BE2C (cell line): ENCODE data around the gene TRIM17.

ENCODE experiments used
- DNase-seq: peaks from one replicate; pipeline ENCODE4 v3.0.0-alpha.2; 2020
- H3K27me3 ChIP-seq: fragments of 250-450 bp; sonication (Bioruptor Pico); 2 replicates; pipeline ENCODE4 v1.5.1; 2020; ENCODE audit warnings: mild to moderate bottlenecking
- H3K36me3 ChIP-seq: fragments of 250-450 bp; sonication (Bioruptor Pico); 2 replicates; pipeline ENCODE4 v1.5.1; 2020; ENCODE audit warnings: mild to moderate bottlenecking
- H3K4me1 ChIP-seq: fragments of 250-450 bp; sonication (Bioruptor Pico); 2 replicates; pipeline ENCODE4 v1.5.1; 2020
- H3K4me3 ChIP-seq: 2 replicates; pipeline ENCODE4 v1.5.1; 2011; ENCODE audit warnings: low read depth, low read length
- H3K9me3 ChIP-seq: fragments of 250-450 bp; sonication (Bioruptor Pico); 2 replicates; pipeline ENCODE4 v1.5.1; 2020
- TF ChIP-seq, protein P1 (sequence below): IDR thresholded peaks from 2 replicates; pipeline ENCODE4 v1.5.1; 2012; ENCODE audit warnings: mild to moderate bottlenecking, low read depth, low read length

The TRIM17 gene

DNA sequence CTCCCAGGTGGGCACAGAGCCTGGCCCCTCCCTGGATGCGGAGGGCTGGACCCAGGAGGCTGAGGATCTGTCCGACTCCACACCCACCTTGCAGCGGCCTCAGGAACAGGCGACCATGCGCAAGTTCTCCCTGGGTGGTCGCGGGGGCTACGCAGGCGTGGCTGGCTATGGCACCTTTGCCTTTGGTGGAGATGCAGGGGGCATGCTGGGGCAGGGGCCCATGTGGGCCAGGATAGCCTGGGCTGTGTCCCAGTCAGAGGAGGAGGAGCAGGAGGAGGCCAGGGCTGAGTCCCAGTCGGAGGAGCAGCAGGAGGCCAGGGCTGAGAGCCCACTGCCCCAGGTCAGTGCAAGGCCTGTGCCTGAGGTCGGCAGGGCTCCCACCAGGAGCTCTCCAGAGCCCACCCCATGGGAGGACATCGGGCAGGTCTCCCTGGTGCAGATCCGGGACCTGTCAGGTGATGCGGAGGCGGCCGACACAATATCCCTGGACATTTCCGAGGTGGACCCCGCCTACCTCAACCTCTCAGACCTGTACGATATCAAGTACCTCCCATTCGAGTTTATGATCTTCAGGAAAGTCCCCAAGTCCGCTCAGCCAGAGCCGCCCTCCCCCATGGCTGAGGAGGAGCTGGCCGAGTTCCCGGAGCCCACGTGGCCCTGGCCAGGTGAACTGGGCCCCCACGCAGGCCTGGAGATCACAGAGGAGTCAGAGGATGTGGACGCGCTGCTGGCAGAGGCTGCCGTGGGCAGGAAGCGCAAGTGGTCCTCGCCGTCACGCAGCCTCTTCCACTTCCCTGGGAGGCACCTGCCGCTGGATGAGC is 44.3 kb downstream of the TRIM17 start:
- Histone ChIP-seq H3K9me3 (no peaks in the 10 kb centered on the region), H3K36me3 (no peaks in the 10 kb centered on the region), H3K4me3 (no peak overlapping the region), H3K27me3 (0 out of 2 replicates have a peak, but pooled peaks cover 3% of the 10 kb centered on the region), H3K4me1 (no peaks in the 10 kb centered on the region)
- DNase-seq: peak; percentile 5
- TF ChIP-seq, protein P1, sequence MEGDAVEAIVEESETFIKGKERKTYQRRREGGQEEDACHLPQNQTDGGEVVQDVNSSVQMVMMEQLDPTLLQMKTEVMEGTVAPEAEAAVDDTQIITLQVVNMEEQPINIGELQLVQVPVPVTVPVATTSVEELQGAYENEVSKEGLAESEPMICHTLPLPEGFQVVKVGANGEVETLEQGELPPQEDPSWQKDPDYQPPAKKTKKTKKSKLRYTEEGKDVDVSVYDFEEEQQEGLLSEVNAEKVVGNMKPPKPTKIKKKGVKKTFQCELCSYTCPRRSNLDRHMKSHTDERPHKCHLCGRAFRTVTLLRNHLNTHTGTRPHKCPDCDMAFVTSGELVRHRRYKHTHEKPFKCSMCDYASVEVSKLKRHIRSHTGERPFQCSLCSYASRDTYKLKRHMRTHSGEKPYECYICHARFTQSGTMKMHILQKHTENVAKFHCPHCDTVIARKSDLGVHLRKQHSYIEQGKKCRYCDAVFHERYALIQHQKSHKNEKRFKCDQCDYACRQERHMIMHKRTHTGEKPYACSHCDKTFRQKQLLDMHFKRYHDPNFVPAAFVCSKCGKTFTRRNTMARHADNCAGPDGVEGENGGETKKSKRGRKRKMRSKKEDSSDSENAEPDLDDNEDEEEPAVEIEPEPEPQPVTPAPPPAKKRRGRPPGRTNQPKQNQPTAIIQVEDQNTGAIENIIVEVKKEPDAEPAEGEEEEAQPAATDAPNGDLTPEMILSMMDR: no peak

DNA sequence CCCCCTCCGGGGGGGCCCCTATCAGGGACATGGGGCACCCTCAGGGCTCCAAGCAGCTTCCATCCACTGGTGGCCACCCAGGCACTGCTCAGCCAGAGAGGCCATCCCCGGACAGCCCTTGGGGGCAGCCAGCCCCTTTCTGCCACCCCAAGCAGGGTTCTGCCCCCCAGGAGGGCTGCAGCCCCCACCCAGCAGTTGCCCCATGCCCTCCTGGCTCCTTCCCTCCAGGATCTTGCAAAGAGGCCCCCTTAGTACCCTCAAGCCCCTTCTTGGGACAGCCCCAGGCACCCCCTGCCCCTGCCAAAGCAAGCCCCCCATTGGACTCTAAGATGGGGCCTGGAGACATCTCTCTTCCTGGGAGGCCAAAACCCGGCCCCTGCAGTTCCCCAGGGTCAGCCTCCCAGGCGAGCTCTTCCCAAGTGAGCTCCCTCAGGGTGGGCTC is 44.9 kb downstream of the TRIM17 start:
- TF ChIP-seq, protein P1: no peak
- H3K27me3 ChIP-seq: 0 out of 2 replicates have a peak, but pooled peaks cover 3% of the 10 kb centered on the region

GRCh38 chr1:228370941-228371740 is 45.5 kb downstream of the TRIM17 start:
- H3K4me1 ChIP-seq: no peaks in the 10 kb centered on the region
- no peak overlapping the region for H3K4me3 ChIP-seq
- H3K27me3 ChIP-seq: 0 out of 2 replicates have a peak, but pooled peaks cover 3% of the 10 kb centered on the region
- TF ChIP-seq, protein P1: no peak
- H3K36me3 ChIP-seq: no peaks in the 10 kb centered on the region
- DNase-seq: peak; percentile 26
- H3K9me3 ChIP-seq: no peaks in the 10 kb centered on the region

More for the DNA sequence above, 44.9 kb downstream of the TRIM17 start:
- no peak overlapping the region for H3K4me3 ChIP-seq
- H3K9me3 ChIP-seq: no peaks in the 10 kb centered on the region
- no peaks in the 10 kb centered on the region for H3K4me1 ChIP-seq
- DNase-seq: peak; percentile 4
- no peaks in the 10 kb centered on the region for H3K36me3 ChIP-seq

DNA sequence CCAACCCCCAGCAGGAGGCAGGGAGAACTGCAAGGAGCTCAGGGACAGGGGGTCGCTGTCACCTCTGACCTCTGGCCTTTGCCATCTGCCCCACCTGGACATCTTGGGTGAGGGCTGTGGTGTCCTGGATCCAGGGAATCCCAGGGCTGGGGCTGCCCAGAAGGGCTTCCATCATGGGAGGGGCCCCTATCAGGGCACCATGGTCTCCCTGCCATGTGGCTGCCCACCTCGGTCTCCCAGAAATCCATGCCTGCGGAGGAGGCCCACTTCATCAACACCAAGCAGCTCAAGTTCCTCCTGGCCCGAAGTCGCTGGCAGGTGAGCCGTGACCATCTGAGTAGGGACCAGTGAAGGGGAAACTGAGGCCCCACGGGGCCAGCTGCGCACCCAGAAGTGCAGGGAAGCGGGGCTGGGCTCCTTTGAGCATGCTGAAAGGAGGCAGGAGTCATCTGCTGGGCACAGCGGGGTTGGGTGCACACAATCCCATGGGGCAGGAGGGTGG is 46.2 kb downstream of the TRIM17 start:
- H3K27me3 ChIP-seq: 0 out of 2 replicates have a peak, but pooled peaks cover 3% of the 10 kb centered on the region
- DNase-seq: peak; percentile 9
- H3K36me3 ChIP-seq: no peaks in the 10 kb centered on the region
- H3K9me3 ChIP-seq: no peaks in the 10 kb centered on the region
- no peak overlapping the region for H3K4me3 ChIP-seq
- TF ChIP-seq, protein P1: no peak
- no peaks in the 10 kb centered on the region for H3K4me1 ChIP-seq

DNA sequence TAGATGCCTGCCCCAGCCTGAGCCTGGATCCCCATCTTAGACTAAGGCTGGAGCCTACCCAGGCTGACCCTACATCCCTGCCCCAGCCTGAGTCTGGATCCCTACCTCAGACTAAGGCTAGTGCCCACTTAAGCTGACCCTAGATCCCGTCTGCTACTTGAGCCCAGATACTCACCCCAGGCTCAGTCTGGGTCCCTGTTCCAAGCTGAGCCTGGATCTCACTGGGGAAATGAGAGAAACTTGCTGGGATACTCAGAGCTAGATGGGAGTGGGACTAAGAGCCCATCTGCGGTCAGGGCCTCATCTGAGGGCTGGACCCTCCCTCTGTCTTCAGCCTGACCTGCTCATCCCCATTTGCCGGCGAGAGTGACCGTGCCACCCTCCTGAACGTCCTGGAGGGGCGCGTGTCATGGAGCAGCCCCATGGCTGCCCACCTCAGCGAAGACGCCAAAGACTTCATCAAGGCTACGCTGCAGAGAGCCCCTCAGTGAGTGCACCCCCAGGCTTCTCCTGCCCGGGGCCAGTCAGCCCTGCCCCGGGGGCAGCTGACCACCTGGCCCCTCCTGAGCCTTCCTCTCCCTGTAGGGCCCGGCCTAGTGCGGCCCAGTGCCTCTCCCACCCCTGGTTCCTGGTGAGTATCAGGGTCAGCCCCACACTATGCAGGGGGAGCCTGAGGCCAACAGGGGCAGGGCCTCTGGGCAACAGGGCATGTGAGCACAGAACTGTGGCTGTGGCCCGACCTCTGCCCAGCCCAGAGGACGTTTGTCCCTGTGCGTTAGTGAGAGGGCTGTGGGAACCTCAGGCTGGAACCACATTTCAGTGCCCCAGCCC is 46.8 kb downstream of the TRIM17 start:
- peak; percentile 7 for DNase-seq
- TF ChIP-seq, protein P1: no peak

More for the DNA sequence above, 46.8 kb downstream of the TRIM17 start:
- 0 out of 2 replicates have a peak, but pooled peaks cover 3% of the 10 kb centered on the region for H3K27me3 ChIP-seq
- no peaks in the 10 kb centered on the region for H3K36me3 ChIP-seq
- H3K4me1 ChIP-seq: no peaks in the 10 kb centered on the region
- H3K4me3 ChIP-seq: no peak overlapping the region
- no peaks in the 10 kb centered on the region for H3K9me3 ChIP-seq
